SK-N-SH (cell line): ENCODE data around the gene PRR15L. TPM values are rescaled to one million over a fixed set of nuclear protein-coding genes. Genes with fewer than 3 reads are reported as not detected.
A peak's percentile ranks its signal among the peaks of the same experiment; 100 is the strongest.

Experiments used
- CHD2 ChIP-seq: fragments of 150-350 bp; IDR thresholded peaks from 2 replicates; pipeline ENCODE4 v1.6.1; 2018; ENCODE audit warnings: low read length; ENCODE audit not compliant: partially characterized antibody
- ELF1 ChIP-seq: IDR thresholded peaks from 2 replicates; pipeline ENCODE4 v1.4.0; 2012
- EP300 ChIP-seq, 2 experiments: IDR thresholded peaks; 2 replicates each; pipeline versions ENCODE4 v1.4.0 to v1.6.1; 2012; ENCODE audit warnings: borderline replicate concordance in 1 of 2, low read depth in 1 of 2, low read length in 1 of 2
- EZH2phosphoT487 ChIP-seq: fragments of 200-600 bp; sonication (generic); IDR thresholded peaks from 2 replicates; pipeline ENCODE4 v1.6.1; 2017; ENCODE audit warnings: low read depth, mixed run types, mild to moderate bottlenecking, antibody characterized with exemption, moderate library complexity, borderline replicate concordance
- MEF2A ChIP-seq: IDR thresholded peaks from 2 replicates; pipeline ENCODE4 v1.4.0; 2012; ENCODE audit warnings: low read depth, borderline replicate concordance
- MXI1 ChIP-seq: IDR thresholded peaks from 2 replicates; pipeline ENCODE4 v1.6.1; 2012; ENCODE audit warnings: mild to moderate bottlenecking, low read depth, low read length, improper control_type of control experiment
- POLR2AphosphoS5 ChIP-seq: IDR thresholded peaks from 2 replicates; pipeline ENCODE4 v1.6.1; 2012; ENCODE audit warnings: low read depth, low read length
- RAD21 ChIP-seq: IDR thresholded peaks from 2 replicates; pipeline ENCODE4 v1.6.1; 2012; ENCODE audit warnings: mild to moderate bottlenecking, low read length
- REST ChIP-seq: IDR thresholded peaks from 2 replicates; pipeline ENCODE4 v1.6.1; 2012; ENCODE audit warnings: mild to moderate bottlenecking, low read depth, low read length, moderate library complexity
- SIN3A ChIP-seq: IDR thresholded peaks from 2 replicates; pipeline ENCODE4 v1.6.1; 2012; ENCODE audit warnings: low read depth, mild to moderate bottlenecking, low read length, moderate library complexity, borderline replicate concordance
- SMC3 ChIP-seq: IDR thresholded peaks from 2 replicates; pipeline ENCODE4 v1.6.1; 2012; ENCODE audit warnings: low read depth, low read length, improper control_type of control experiment
- TAF1 ChIP-seq: IDR thresholded peaks from 2 replicates; pipeline ENCODE4 v1.6.1; 2012; ENCODE audit warnings: low read depth, mild to moderate bottlenecking, low read length, moderate library complexity, borderline replicate concordance
- USF1 ChIP-seq: IDR thresholded peaks from 2 replicates; pipeline ENCODE4 v1.4.0; 2012; ENCODE audit warnings: low read depth, borderline replicate concordance
- ZBTB33 ChIP-seq: IDR thresholded peaks from 2 replicates; pipeline ENCODE4 v1.4.0; 2012; ENCODE audit warnings: low read depth, borderline replicate concordance
- polyA plus RNA-seq, 3 experiments: library from polyadenylated mRNA; depleted of rRNA; stranded (reverse); fragments of >200 nt; gene quantifications; 2 replicates each; pipeline ENCODE4 v1.2.3, GENCODE V29; 2012
- TF ChIP-seq, protein P1 (sequence below): fragments of 150-350 bp; IDR thresholded peaks from 2 replicates; pipeline ENCODE4 v1.6.1; 2017; ENCODE audit warnings: antibody characterized with exemption, low read length, low read depth, borderline replicate concordance
- TF ChIP-seq, protein P2 (sequence below): fragments of 150-350 bp; IDR thresholded peaks from 2 replicates; pipeline ENCODE4 v1.6.1; 2016; ENCODE audit warnings: mild to moderate bottlenecking, low read depth, low read length

Gene PRR15L
- polyA plus RNA-seq, 1 of the 3 experiments (the other 2 are of a cell fraction), result not detected

- TF ChIP-seq REST (no peak), MEF2A (no peak), ELF1 (peak; percentile 89), USF1 (peak; percentile 91), SMC3 (no peak), EZH2phosphoT487 (no peak), TAF1 (0 out of 2 replicates have a peak, but pooled peaks have one; percentile 24), ZBTB33 (no peak), RAD21 (no peak), SIN3A (peak; percentile 89), EP300 (IDR thresholded peaks at IDR 0.05; ENCODE audit: borderline replicate concordance in 1 of 2, low read depth in 1 of 2, low read length in 1 of 2) (peak in 1 of 2 experiments; percentile 54; a peak in 1 of 4 replicates), MXI1 (peak; percentile 100), CHD2 (peak; percentile 93), POLR2AphosphoS5 (peak; percentile 59; the same call in 1 of the 2 replicates)
- TF ChIP-seq, protein P1, sequence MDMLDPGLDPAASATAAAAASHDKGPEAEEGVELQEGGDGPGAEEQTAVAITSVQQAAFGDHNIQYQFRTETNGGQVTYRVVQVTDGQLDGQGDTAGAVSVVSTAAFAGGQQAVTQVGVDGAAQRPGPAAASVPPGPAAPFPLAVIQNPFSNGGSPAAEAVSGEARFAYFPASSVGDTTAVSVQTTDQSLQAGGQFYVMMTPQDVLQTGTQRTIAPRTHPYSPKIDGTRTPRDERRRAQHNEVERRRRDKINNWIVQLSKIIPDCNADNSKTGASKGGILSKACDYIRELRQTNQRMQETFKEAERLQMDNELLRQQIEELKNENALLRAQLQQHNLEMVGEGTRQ, result peak; percentile 43
- TF ChIP-seq, protein P2, sequence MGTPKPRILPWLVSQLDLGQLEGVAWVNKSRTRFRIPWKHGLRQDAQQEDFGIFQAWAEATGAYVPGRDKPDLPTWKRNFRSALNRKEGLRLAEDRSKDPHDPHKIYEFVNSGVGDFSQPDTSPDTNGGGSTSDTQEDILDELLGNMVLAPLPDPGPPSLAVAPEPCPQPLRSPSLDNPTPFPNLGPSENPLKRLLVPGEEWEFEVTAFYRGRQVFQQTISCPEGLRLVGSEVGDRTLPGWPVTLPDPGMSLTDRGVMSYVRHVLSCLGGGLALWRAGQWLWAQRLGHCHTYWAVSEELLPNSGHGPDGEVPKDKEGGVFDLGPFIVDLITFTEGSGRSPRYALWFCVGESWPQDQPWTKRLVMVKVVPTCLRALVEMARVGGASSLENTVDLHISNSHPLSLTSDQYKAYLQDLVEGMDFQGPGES, result peak; percentile 97
- TF ChIP-seq, all 33 proteins: peak for 17
Observed at GRCh38 chr17:47941246-47942095, 16.2 kb downstream of the PRR15L start, which contains the start of gene PNPO (continued).
